ENCODE data around the gene PILRA. TPM values are rescaled to one million over a fixed set of nuclear protein-coding genes. Genes with fewer than 3 reads are reported as not detected.
A peak's percentile ranks its signal among the peaks of the same experiment; 100 is the strongest.
"Not testable (repeated sequence)": the region's sequence is repeated elsewhere in the genome, so short reads cannot be mapped to it uniquely, and the experiment has no call there.

Gene PILRA
- total and polyA plus RNA-seq, 10 of the 15 experiments (the other 5 are each of a cell fraction or from before 2014, with no cell fraction given), result 6.6 to 43.3 (median 11.5) TPM

- H3K9ac ChIP-seq (ENCODE audit: control insufficient read depth, insufficient read depth, low read length); H3K4me3 ChIP-seq; H4K20me1 ChIP-seq (ENCODE audit: control insufficient read depth, insufficient read depth); BruUV-seq (replicated peaks); ATAC-seq; intact Hi-C loops (cut with micrococcal nuclease; ENCODE audit: unreplicated experiment); H2AFZ ChIP-seq (ENCODE audit: control insufficient read depth, low read depth, low read length); H3K27ac ChIP-seq (ENCODE audit: control insufficient read depth, insufficient read depth); H3K27me3 ChIP-seq (replicated peaks in 1 of 2; ENCODE audit: control insufficient read depth in 2 of 2, insufficient read depth in 2 of 2, low read length in 1 of 2); DNase-seq (ENCODE audit: low read depth, low spot score); H3K4me2 ChIP-seq (ENCODE audit: control insufficient read depth, insufficient read depth); in situ Hi-C loops (cut with MboI); H3K4me1 ChIP-seq (ENCODE audit: control insufficient read depth, insufficient read depth, low read length); H3K36me3 ChIP-seq (ENCODE audit: control insufficient read depth in 2 of 2, insufficient read depth in 2 of 2, low read length in 1 of 2); H3K79me2 ChIP-seq (ENCODE audit: control insufficient read depth, insufficient read depth, low read length); H3K9me3 ChIP-seq (replicated peaks; ENCODE audit: control insufficient read depth, insufficient read depth, low read length): not testable (repeated sequence)
- CTCF ChIA-PET, result interaction anchor here (1.4 to 2.8 kb wide), 3 partner anchors 8 to 25 kb away, joined by 5 to 12 read pairs (median 7); no protein-coding TSS in a partner anchor
- RAD21 ChIA-PET (ENCODE audit: unreplicated experiment), result interaction anchor here (1.3 to 1.8 kb wide), 3 partner anchors 8 to 25 kb away, joined by 3 to 7 read pairs (median 4); no protein-coding TSS in a partner anchor
- peak; percentile 82 for TF ChIP-seq NFYB (IDR thresholded peaks at IDR 0.05; ENCODE audit: insufficient read depth, low read depth, low read length)
- SMC1A ChIA-PET (ENCODE audit: uncharacterized antibody, unreplicated experiment), result interaction anchor here (1.0 to 4.0 kb wide), 6 partner anchors 9 to 47 kb away, joined by 3 to 13 read pairs (median 4); partner anchors contain the start of gene ZCWPW1
- peak; percentile 69 for FAIRE-seq
- WGBS (ENCODE audit: insufficient coverage, insufficient replicate concordance, low lambda C conversion rate, missing lambda C conversion rate), result 76% methylated on average over 8 of the region's 8 CpGs
- POLR2A ChIA-PET, result interaction anchor here (0.8 to 3.0 kb wide), 3 partner anchors 11 to 46 kb away, joined by 3 to 11 read pairs (median 3); partner anchors contain the start of gene ZCWPW1
Observed at GRCh38 chr7:100382234-100382853, 9.1 kb downstream of the PILRA start.

GRCh38 chr7:100384628-100385294 is 11.5 kb downstream of the PILRA start:
- DNase-seq (ENCODE audit: low read depth, low spot score) (no peak), ATAC-seq (peak; percentile 60), FAIRE-seq (no peak)
- Histone ChIP-seq H3K79me2 (ENCODE audit: control insufficient read depth, insufficient read depth, low read length) (no peaks in the 10 kb centered on the region), H3K27ac (ENCODE audit: control insufficient read depth, insufficient read depth) (no peak overlapping the region), H3K9ac (ENCODE audit: control insufficient read depth, insufficient read depth, low read length) (no peak overlapping the region), H3K4me1 (ENCODE audit: control insufficient read depth, insufficient read depth, low read length) (peaks cover 8% of the 10 kb centered on the region), H3K4me3 (no peak overlapping the region), H2AFZ (ENCODE audit: control insufficient read depth, low read depth, low read length) (no peak overlapping the region), H3K4me2 (ENCODE audit: control insufficient read depth, insufficient read depth) (0 out of 2 replicates have a peak overlapping the region, but pooled peaks have one; percentile 44), H3K9me3 (replicated peaks; ENCODE audit: control insufficient read depth, insufficient read depth, low read length) (no peaks in the 10 kb centered on the region; the same call in 2 of the 3 replicates), H3K36me3 (ENCODE audit: control insufficient read depth in 2 of 2, insufficient read depth in 2 of 2, low read length in 1 of 2) (no peaks in the 10 kb centered on the region), H3K27me3 (replicated peaks in 1 of 2; ENCODE audit: control insufficient read depth in 2 of 2, insufficient read depth in 2 of 2, low read length in 1 of 2) (no peaks in the 10 kb centered on the region), H4K20me1 (ENCODE audit: control insufficient read depth, insufficient read depth) (no peaks in the 10 kb centered on the region)
- CTCF ChIA-PET, result interaction anchor here (0.7 to 2.0 kb wide), 5 partner anchors 9 to 26 kb away, joined by 3 to 8 read pairs (median 5); no protein-coding TSS in a partner anchor
- RAD21 ChIA-PET (ENCODE audit: unreplicated experiment), result interaction anchor here (0.7 to 1.8 kb wide), 6 partner anchors 8 to 23 kb away, joined by 3 to 20 read pairs (median 4); no protein-coding TSS in a partner anchor
- no TSS peak for BruUV-seq (replicated peaks)
- POLR2A ChIA-PET, result interaction anchor here (0.5 to 5.8 kb wide), 7 partner anchors 9 to 468 kb away, joined by 3 to 33 read pairs (median 4); no protein-coding TSS in a partner anchor
- TF ChIP-seq EED (IDR thresholded peaks at IDR 0.05; ENCODE audit: low read depth), result peak; percentile 35; the same call in 1 of the 2 replicates
- peak in 1 of 2 experiments; percentile 13; a peak in 1 of 4 replicates for TF ChIP-seq IKZF2 (IDR thresholded peaks at IDR 0.05)
- TF ChIP-seq IRF4 (IDR thresholded peaks at IDR 0.05; ENCODE audit: low read depth, low read length), result 0 out of 2 replicates have a peak, but pooled peaks have one; percentile 27
- no peak for TF ChIP-seq ZNF274 (IDR thresholded peaks at IDR 0.05; ENCODE audit: insufficient read depth, insufficient read length)
- no peak for TF ChIP-seq BHLHE40 (IDR thresholded peaks at IDR 0.05; ENCODE audit: borderline replicate concordance in 1 of 2, low read depth in 2 of 2, low read length in 1 of 2)
- peak; percentile 56 for TF ChIP-seq JUNB (IDR thresholded peaks at IDR 0.05)
- TF ChIP-seq MEF2B (IDR thresholded peaks at IDR 0.05; ENCODE audit: partially characterized antibody, poor library complexity, severe bottlenecking), result peak; percentile 80
- TF ChIP-seq IKZF1 (conservative IDR thresholded peaks at IDR 0.05), result peak; percentile 41; the same call in 1 of the 2 replicates
- SMC1A ChIA-PET (ENCODE audit: uncharacterized antibody, unreplicated experiment), result interaction anchor here (1.0 to 4.4 kb wide), 7 partner anchors 9 to 65 kb away, joined by 3 to 20 read pairs (median 5); no protein-coding TSS in a partner anchor
- 34% methylated on average over 6 of the region's 6 CpGs for WGBS (ENCODE audit: insufficient coverage, insufficient replicate concordance, low lambda C conversion rate, missing lambda C conversion rate)
- in situ Hi-C loops (cut with MboI), result no loop called here
- intact Hi-C loops (cut with micrococcal nuclease; ENCODE audit: unreplicated experiment), result no loop called here
